HUDEP-2 (cell line): ENCODE results near the gene FGGY.

ENCODE experiments used
- DNase-seq, 76 experiments: peaks; one replicate each; lab custom pipeline; 2025; ENCODE audit not compliant: unreplicated experiment in 76 of 76; lab: John Stamatoyannopoulos, UW

FGGY gene

DNA sequence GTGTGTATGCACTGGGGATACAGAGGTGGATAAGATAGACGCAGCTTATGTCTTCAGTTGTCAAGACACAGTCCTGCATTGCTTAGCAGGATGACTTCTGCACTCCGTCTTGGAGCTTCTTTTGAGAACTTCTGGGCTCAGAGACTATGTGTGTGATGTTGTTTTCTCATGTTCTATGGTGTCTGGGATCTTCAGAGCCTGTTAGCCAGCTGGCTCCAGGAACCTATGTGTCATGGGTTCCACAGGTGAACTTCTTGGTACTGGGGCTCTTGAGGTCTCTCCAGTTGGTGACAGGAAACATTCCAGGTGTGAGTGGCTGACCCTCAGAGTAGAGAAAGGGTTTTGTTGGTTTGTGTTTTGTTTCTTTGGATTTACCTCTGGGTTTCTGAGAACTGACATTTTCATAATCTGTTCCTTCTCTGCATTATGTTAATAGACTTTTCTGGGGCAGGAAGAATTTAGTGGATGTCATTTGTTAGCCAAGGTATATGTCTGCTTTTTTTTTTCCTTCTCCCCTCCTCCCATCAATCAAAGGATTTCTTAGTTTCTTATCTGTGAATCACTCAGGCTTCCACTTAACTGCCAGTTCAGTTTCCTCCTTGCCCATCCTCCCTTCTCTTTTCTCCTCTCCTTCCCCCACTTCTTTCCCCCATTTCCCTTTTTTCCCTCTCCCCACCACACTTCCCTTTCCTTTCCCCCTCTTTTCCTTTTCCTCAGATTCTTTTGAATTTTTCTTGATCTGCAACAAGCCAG is 18.1 kb downstream of the FGGY start:
- no peak for DNase-seq

DNA sequence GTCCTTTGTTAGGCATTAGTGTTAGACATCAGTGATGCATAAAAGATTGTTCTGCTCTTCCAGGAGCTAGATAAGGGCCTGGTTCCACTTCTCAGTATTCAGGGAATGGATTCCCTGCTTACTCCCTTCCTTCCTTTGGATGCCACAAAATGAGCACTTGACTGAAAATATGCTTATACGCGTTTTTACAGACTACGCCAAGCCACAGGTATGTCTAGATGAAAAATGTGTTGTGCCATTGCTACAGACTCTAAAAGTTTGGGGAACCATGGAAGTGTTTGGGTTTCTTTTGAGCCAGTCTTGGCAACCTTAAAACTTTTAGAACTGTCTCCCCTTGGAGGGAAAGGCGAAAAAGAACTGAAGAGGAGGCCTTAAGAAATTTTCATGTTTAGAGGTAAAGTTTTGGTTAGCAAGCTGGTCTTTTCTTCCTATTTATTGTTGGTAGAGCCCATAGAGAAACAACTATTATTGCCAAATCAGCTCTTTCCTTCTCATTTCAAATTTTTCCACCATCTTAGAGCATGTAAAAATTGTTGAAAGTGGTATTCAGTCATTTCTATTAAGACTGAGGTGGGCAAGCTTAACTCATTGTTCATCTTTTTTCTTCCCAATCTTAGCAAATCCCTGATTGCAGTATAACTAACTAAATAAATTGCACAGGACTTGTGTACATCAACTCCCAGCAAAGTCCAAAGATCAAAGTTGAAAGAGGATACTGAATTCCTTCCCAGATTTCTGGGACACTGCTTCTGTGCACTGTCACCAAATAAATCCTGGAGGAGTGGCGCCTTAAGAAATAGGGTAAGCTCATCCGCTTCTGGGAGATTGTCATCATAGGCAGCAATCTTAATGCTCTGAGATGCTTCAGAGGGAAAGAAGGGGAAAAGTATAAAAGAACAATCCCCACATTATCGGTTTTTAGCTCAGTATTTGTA is 18.9 kb downstream of the FGGY start:
- no peak for DNase-seq

DNA sequence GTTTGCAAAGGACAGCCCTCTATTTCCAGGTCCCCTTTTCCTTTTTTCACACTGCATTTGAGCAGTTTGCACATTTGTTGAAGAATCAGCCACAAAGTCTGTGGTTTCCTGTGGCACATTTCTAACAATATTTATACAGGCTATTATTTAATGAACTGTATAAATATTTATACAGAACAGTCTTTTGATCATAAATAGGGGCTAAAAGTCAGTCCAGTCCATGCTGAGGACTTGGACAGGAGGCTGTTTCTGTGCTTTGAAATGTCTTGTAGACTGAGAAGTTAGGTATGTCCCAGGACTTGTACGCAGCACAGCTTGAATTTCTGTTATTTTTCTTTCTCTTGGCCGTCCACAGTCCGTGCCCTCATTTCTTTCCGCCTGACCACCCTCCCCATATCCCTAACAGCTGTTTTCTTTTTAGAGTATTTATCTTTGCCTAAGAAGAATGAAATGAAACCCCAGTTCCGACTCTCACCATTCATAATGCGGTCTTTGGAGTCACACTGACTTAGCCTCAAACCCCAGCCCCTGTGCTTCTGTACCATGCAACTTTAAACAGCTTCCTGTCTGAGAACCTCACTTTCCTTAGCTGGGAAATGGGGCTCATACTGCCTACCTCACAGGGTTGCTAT is 19.7 kb downstream of the FGGY start:
- no peak for DNase-seq

DNA sequence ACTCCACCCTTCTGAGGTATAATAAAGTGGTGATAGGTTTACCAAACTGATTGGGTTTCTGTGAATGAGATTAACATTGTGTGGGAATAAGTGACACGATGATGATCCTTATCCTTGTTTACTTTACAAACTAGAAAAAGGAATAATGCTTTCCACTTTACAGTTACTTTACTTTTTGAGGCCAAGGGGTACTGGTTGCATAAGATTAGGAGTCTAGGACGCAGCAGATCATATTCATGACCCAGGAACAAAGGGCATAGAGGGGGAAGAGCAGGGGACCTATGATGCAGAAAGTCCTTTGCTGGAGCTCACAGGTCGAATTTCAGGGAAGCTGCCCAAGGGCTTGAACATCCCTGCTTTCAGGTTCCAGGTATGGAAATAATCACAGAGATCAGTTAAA is 20.4 kb downstream of the FGGY start:
- DNase-seq: no peak

DNA sequence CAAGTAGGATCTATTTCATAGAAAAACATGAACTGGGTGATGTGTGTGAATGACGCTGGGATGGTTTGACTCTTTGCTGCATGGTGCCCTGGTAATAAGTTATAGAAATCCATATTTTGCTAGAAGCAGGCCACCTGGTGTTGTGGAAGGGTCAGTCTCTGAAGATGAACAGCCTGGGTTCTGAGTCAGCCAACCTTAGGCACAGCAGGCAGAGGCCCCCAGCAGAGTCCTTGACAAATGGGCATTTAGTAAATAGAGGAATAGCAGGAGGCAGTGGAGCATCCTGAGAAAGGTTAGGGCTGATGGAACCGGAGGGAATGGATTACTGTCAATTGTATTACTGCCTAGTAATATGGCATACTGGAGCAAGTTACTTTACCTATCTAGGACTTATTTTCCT is 20.9 kb downstream of the FGGY start:
- no peak for DNase-seq

DNA sequence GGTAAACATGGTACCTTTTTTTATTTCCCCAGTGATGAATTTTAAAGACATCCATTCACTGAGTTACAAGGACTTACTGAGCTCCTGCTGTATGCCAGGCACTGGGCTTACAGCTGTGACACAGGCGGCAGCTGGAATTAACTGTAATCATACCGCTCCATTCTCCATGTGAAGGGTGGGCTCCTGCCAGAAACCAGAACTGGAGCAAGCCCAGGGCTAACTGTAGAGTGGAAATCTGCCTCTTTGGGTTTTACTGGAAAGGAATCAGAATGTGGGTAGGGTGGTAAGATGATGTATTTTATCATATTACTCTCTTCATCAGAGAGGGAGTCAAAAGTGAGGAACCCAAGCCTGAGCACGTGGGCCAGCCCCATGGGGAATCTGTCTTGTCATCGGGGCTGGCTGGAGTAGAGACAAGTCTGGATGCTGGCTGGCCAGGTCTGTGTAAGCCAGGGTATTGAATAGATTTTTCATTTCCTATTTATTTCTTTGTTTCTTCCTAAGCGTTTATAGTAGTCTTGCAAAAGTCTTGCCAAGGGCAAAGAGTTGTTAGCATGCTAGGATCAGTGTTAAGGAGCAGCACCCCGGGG is 21.5 kb downstream of the FGGY start:
- DNase-seq: no peak

DNA sequence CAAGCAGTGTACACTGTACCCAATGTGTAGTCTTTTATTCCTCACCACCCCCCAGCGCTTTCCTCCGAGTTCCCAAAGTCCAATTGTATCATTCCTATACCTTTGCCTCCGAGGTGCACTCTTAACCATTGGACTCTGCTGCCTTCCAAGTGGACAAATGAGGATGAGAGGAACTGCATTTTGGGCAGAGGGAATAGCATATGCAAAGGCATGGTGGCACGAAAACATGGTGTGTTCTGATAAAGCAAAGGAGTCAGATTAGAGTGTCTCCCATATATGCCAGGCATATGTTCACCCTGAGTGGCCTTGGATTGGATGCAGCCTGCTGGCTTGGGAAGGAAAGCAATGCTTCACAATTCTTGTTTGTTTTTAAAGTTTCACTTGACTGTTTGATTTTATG is 25.5 kb downstream of the FGGY start:
- no peak for DNase-seq

DNA sequence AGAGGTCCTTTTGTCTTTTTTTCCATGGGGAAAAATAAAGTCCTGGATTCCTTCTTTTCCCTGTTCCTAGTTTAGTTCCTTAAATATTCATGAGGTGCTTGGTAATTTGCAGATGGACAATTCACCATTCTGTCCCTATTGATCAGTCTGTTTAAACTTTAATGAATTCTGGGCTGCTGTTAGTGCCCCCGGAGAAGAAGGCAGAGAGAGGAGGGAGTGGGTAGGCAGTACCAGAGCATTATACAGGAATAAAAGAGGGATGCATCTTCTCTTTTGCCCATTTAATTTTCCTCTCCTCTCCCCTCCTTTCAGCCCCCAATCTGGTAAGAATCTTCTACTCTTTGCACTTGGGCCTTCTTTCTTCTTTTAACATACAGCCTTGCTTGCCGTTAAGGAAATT is 25.9 kb downstream of the FGGY start:
- DNase-seq: no peak

DNA sequence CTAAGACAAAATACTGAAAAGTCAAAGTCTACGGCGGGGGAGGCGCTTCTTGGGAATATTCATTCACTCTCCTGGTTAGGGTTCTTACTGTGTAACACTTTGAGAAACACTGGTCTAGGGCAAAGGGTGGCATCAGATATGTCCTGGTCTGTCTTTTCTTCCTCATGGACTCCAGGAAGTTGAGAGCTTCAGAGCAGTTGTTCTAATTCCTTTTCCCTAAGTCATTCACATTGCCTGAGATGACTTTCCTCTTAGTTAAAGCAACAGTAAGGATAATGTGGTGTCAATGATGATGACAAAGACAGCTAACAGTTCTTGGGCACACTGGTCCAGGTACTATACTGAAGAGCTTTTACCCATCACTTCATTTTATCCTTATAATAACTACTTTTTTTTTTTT is 27.0 kb downstream of the FGGY start:
- DNase-seq: no peak

DNA sequence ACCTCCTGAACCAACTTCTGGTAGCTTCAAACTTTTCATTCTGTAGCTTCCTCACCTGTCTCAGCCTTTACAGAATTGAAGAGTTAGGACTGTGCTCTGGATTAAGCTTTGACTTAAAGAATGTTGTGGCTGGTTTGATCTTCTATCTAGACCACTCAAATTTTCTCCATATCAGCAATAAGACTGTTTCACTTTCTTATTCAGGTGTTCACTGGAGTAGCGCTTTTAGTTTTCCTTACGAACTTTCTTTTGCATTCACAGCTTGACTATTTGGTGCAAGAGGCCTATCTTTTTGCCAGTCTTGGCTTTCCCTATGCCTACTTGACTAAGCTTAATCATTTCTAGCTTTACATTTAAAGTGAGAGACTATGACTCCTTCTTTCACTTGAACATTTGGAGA is 31.5 kb downstream of the FGGY start:
- DNase-seq: no peak

DNA sequence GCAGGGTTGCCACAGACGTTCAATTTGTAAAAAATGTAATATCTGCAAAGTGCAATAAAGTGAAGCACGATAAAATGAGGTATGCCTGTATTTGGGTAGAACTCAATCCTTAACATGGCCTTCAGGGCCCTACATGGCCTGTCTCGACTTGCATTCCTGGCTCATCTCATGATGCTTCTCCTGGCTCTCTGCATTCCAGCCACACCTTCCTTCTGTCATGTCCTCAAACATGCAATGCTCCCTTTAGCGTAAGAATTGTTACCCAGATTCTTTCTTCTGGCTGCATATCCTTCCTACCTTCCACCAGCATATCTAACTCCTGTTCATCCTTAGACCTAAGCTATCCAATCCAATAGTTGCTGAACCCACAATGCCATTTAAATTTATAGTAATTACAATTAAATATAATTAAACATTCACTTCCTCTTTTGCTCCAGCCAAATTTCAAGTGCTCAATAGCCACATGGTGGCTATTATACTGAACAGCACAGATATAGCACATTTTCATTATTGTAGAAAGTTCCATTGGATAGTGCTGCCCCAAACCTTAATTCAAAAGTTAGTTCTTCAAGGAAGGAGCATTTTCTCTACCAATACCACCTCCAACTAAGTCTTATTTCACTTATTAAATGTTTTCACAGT is 32.6 kb downstream of the FGGY start:
- no peak for DNase-seq

DNA sequence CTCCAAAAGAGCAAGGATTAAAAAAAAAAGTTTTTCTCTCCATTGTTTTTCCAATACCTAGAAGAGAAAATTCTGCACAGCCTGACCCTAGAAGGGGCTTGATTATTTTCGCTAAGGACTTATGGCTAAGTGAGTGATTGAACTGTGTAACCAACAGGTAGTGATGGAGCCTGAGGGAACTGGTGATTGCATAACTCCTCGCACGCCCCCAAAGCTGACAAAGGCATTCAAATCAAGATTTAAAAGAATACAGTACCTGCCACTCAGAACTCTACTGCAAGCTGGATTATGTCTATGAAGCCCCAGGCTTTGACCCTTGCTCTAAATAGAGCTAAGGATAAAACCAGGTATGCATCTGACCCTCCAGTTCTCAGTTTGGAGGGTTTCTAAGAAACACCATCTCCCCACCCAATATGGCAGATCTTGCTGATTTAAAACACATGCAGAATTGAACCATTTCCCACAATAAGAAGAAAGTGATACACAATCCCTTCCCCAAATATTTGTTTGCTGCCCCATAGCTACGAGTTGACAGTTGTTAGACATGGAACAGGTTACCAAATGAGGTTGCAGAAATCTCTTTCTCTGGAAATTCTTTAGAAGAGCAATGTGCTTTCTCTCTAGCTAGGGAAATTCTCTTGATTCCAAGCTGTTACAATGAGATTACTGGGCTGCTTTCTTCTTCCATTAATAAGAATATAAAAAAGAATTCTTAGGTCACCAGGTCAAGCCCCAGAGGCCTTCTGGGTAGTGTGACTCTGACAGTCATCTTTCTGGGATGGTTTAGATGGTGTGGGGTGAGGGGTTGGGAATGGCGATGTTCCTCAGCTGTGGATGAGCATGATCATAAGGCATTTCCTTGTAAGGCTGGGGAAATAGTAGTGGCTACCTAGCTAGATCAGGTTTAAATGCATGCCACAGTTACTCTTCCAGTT is 35.1 kb downstream of the FGGY start:
- DNase-seq: no peak

DNA sequence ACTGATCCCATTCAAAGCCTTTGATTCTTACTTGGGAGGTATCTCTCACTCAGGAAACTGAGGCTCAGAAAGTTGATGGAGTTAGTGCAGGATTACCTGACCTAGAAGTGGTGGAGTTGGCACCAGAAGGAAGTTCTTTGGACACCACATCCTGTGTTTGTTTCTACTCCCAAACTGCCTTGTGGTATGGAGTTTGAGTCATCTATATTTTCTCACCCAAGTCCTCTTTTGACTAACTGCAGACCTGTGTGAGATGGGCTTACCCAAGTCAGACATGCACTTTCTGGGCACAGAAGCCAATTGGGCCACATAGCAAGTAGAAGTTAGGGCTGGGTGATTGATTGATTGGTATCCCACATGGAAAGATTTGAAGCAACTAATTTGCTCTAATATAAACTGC is 36.1 kb downstream of the FGGY start:
- DNase-seq: no peak

DNA sequence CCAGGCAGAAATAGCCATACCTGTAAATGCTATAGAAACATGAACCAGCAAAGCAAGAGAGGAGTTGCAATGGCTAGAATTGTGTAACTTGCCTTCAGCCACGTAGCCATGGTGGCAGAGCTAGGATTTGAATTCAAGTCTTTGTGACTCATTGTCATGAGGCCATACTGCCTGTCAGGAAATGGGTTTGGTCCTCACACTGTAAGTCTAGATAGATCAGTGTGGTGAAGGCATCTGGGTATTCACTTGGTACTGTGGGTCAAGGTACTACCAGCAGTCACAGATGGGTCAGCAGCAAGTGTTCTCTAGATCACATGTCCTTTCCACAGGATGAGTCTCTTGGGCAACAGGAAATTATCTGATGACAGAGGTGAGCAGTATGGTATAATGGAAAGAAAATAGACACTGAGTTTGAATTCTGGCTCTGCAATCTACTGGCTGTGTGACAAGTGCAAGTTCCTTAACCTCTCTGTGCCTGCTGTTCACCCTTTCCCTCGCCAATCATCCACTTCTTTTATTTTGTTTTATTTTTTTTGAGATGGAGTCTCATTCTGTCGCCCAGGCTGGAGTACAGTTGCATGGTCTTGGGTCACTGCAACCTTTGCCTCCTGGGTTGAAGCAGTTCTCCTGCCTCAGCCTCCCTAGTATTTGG is 36.9 kb downstream of the FGGY start:
- no peak for DNase-seq

DNA sequence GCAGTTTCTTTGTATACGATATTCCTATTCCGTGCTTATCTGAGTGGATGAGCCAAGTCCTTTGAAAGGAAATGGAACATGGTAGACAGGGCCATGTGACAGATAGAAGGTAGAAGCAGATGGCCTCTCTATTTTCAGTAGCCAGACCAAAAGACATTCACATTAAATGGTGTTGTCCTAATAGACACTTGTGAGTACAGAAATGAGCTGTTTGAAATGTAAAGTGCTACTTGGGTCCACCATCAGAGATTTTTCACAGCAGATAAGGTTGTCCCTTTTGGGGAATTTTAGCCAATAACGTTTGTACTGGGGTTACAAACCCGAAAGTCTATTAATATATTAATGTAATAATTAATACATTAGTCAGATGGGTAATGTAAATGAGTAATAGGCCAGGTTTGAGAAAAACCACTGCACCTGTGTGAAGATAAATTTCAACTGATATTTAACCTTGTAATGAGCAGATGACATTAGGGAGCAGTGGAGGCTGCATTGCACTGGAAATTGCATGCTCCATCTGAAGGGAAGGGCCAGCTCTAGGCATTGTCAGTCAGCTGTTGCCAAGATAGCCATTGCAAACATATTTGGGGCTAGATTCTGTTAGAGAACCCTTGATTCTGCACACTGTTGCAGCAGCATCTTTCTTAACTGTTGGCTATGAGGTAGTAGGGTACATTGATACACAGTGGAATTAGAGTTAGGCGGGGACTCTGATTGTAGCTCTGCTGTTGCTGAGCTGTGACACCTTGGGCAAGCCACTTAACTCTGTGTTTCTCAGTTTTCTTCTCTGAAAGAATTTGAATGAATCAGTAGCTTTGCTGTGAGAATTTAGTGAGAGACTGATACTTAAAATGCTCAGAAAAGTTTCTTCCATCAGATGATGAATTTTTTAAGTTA is 43.8 kb downstream of the FGGY start:
- DNase-seq: no peak

DNA sequence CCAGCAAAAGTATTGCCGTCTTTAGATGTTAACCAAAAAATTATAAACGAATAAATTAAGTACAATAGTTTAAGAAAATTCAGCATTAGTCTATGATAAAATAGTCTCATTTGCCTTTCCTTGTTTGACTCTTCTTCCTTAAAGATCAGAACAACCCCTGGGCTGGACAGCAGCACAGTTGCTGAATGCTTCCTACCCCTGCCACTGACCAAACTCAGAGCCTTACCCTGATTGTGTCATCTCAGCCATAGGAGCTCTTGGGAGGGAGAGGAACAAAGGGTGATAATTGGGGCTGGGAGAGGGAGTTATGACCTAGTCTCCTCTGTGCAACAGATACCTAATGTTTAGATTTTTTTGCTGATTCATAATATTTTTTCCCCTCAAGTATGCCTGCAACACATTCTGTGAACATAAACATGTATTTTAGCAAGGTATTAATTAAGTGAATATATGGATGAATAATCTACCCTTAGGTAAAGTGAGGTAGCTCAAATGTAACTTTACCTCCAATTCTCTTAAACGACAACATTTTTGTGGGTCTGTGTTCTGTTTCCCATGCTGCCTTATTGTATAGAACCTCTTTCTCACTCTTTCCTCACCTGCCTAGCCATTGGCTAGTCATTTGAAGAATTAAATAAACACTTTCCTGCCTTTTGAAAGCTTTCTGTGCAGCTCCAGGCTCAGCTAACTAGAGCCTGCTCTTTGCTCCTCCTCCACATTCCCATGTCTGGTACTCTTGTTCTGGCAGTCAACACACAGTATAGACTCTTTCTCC is 46.1 kb downstream of the FGGY start:
- no peak for DNase-seq

DNA sequence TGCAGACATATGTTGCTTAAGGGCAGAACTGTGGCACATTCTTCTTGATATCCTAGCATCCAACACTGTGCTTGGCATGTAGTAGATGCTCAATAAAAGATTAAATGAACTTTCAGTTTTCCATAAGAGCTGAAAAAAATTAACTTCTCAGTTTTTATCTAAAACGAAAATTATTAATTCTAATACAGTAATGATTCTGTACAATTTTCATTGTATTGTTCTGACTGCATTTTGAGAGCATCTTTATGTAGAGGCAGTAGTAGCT is 46.6 kb downstream of the FGGY start:
- DNase-seq: no peak

DNA sequence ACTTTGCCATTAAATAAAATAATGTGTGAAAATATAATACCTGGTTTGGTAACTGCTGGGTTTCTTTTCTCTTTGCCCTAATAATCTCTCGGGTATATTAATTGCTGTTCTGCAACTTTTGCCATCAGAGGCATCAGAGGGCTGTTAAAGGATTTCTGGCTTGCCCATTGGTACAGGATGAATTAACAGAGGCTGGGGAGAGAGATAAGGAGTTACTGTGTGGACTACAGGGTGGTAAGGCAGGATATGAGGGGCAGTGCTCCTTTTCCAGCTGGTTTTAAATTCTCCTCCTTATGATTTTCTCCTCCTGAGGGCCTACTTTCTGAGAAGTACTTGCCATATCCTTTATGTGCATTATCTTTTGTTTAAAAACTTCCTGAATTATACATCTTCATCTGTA is 48.3 kb downstream of the FGGY start:
- no peak for DNase-seq
